ENCODE data around the gene PHF21A. TPM values are rescaled to one million over a fixed set of nuclear protein-coding genes. Genes with fewer than 3 reads are reported as not detected.

PHF21A gene
- total and polyA plus RNA-seq, 10 of the 15 experiments (the other 5 are each of a cell fraction or from before 2014, with no cell fraction given) = 2.6 to 37.2 (median 16.0) TPM

GRCh38 chr11:46018651-46019050, 102.6 kb downstream of the PHF21A start (continued):
- no peak for TF ChIP-seq BHLHE40 (IDR thresholded peaks at IDR 0.05; ENCODE audit: borderline replicate concordance in 1 of 2, low read depth in 2 of 2, low read length in 1 of 2)
- no peak for TF ChIP-seq FOS (IDR thresholded peaks at IDR 0.05; ENCODE audit: borderline replicate concordance, extremely low read depth, insufficient read length)
- no peak for TF ChIP-seq ZNF207 (IDR thresholded peaks at IDR 0.05; ENCODE audit: borderline replicate concordance)
- TF ChIP-seq POLR2AphosphoS5 (IDR thresholded peaks at IDR 0.05; ENCODE audit: low read length) = no peak
- no peak for TF ChIP-seq ATF2 (IDR thresholded peaks at IDR 0.05; ENCODE audit: low read length)
- no peak for TF ChIP-seq IKZF1 (conservative IDR thresholded peaks at IDR 0.05)
- TF ChIP-seq KLF5 (IDR thresholded peaks at IDR 0.05; ENCODE audit: partially characterized antibody) = no peak
- TF ChIP-seq, protein P1, sequence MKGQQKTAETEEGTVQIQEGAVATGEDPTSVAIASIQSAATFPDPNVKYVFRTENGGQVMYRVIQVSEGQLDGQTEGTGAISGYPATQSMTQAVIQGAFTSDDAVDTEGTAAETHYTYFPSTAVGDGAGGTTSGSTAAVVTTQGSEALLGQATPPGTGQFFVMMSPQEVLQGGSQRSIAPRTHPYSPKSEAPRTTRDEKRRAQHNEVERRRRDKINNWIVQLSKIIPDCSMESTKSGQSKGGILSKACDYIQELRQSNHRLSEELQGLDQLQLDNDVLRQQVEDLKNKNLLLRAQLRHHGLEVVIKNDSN (IDR thresholded peaks at IDR 0.05; ENCODE audit: borderline replicate concordance, extremely low read length, insufficient read depth, low read depth, low read length) = no peak
- TF ChIP-seq, protein P2, sequence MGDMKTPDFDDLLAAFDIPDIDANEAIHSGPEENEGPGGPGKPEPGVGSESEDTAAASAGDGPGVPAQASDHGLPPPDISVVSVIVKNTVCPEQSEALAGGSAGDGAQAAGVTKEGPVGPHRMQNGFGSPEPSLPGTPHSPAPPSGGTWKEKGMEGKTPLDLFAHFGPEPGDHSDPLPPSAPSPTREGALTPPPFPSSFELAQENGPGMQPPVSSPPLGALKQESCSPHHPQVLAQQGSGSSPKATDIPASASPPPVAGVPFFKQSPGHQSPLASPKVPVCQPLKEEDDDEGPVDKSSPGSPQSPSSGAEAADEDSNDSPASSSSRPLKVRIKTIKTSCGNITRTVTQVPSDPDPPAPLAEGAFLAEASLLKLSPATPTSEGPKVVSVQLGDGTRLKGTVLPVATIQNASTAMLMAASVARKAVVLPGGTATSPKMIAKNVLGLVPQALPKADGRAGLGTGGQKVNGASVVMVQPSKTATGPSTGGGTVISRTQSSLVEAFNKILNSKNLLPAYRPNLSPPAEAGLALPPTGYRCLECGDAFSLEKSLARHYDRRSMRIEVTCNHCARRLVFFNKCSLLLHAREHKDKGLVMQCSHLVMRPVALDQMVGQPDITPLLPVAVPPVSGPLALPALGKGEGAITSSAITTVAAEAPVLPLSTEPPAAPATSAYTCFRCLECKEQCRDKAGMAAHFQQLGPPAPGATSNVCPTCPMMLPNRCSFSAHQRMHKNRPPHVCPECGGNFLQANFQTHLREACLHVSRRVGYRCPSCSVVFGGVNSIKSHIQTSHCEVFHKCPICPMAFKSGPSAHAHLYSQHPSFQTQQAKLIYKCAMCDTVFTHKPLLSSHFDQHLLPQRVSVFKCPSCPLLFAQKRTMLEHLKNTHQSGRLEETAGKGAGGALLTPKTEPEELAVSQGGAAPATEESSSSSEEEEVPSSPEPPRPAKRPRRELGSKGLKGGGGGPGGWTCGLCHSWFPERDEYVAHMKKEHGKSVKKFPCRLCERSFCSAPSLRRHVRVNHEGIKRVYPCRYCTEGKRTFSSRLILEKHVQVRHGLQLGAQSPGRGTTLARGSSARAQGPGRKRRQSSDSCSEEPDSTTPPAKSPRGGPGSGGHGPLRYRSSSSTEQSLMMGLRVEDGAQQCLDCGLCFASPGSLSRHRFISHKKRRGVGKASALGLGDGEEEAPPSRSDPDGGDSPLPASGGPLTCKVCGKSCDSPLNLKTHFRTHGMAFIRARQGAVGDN (IDR thresholded peaks at IDR 0.05) = no peak
- no peak for TF ChIP-seq CREB1 (IDR thresholded peaks at IDR 0.05; ENCODE audit: low read depth)
- TF ChIP-seq RFX5 (IDR thresholded peaks at IDR 0.05; ENCODE audit: low read depth, low read length) = no peak
- TF ChIP-seq RAD21 (IDR thresholded peaks at IDR 0.05; ENCODE audit: insufficient read depth, low read depth, low read length) = no peak
- no peak for TF ChIP-seq ZNF24 (IDR thresholded peaks at IDR 0.05)
- no peak for TF ChIP-seq CHD2 (IDR thresholded peaks at IDR 0.05; ENCODE audit: borderline replicate concordance, low read depth, low read length)
- TF ChIP-seq SRF (IDR thresholded peaks at IDR 0.05; ENCODE audit: low read depth in 2 of 2, low read length in 2 of 2) = no peak
- TF ChIP-seq FOXM1 (IDR thresholded peaks at IDR 0.05; ENCODE audit: low read depth, low read length) = no peak

All from GM12878 (cell line).